GM19463 (cell line): Measurements from ENCODE around the gene SH2D3C.
A peak's percentile ranks its signal among the peaks of the same experiment; 100 is the strongest.
"Not testable (repeated sequence)": the region's sequence is repeated elsewhere in the genome, so short reads cannot be mapped to it uniquely, and the experiment has no call there.

Experiments
- ATAC-seq: cut with Tn5 transposase; IDR thresholded peaks from one replicate; pipeline ENCODE4 v1.9.1; 2021; ENCODE audit warnings: mild to moderate bottlenecking, moderate library complexity; ENCODE audit not compliant: unreplicated experiment

The SH2D3C gene

GRCh38 chr9:127785933-127786772 lies 7.7 kb upstream of the SH2D3C start, which contains the start of gene CDK9:
TSS of gene CDK9 (plus strand) at chr9:127786034. CDS start at chr9:127786149, 115 bp downstream.
- ATAC-seq: peak; percentile 61

GRCh38 chr9:127785023-127785932 lies 6.8 kb upstream of the SH2D3C start:
- ATAC-seq: peak; percentile 38

DNA sequence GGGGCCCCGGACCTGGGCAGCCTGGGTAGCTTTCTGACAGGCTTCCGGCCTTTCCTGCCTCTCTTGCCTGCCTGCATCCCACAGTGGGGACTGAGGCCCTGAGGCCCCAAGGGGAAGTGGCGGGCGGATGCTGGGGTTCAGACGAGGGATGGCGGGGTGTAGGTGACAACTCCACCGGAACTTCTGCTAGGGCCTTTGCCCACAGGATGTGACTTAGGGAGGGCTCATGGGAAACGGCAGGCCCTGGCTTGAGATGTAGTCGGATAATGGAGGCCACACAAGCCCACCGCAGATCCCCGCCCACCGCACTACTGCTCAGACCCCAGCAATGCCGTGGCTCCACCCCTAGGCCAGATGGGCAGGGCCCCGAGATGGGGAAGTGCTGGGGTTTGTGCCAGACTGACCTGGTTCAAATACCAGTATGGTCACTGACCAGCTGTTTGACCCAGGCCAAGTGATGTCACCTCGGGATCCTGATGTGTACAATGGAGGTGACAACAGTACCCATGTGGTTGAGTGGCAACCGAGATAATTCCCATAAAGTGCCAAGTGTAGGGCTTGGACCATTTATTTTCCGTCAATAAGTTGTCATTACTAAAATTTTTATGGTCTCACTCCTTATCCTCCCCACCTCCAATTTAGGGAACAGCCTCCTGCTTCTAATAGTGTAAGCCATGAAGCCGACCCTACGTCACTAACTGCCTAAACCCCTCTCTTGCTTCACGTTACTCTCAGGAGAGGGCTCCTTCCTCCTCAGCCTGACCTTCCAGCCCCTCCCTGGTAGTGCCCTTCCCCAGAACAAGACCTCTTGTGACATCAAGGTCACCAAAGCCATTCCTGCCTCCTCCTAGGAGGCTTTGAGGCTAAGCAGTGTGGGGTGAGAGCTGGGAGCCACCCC lies 4.9 kb upstream of the SH2D3C start:
- no peak for ATAC-seq

- ATAC-seq: no peak
Measured at GRCh38 chr9:127781806-127782205, 3.3 kb upstream of the SH2D3C start.

GRCh38 chr9:127780909-127781308 lies 2.4 kb upstream of the SH2D3C start:
- ATAC-seq: not testable (repeated sequence)

DNA sequence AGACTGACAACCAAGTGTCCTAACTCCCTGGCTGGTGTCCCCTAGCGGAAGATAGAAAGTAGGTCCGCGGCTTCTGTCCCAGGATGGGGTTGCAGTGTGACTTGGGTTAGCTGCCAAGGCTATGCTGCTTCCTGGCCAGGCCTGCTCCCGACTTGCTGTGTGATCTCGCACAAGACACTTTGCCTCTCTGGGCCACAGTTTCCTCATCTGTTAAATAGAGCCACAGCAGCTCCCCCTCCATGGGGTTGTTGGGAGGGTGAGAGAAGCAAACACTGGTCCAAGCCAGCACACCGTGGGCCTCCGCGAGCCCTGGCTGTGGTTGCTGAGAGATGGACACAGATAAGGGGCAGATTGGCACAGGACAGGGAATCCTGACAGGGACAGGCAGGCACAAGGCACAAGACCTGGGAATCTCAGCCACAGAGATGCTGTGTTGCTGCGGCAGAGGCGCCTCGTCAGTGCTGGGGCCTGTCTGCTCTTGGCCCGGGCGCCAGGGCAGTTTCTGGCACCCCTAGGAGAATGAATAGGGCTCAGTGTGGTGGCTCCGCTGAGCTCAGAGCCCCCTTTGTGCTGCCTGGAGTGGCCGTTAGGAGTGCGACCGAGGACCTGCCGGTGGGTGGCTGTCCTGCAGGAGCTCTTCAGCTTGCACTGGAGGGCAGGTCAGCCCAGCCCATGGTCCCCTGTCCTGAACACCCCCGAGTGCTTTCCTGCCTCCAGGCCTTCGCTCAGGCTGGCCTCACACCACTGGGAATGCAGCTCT lies 1.8 kb upstream of the SH2D3C start:
- no peak for ATAC-seq

DNA sequence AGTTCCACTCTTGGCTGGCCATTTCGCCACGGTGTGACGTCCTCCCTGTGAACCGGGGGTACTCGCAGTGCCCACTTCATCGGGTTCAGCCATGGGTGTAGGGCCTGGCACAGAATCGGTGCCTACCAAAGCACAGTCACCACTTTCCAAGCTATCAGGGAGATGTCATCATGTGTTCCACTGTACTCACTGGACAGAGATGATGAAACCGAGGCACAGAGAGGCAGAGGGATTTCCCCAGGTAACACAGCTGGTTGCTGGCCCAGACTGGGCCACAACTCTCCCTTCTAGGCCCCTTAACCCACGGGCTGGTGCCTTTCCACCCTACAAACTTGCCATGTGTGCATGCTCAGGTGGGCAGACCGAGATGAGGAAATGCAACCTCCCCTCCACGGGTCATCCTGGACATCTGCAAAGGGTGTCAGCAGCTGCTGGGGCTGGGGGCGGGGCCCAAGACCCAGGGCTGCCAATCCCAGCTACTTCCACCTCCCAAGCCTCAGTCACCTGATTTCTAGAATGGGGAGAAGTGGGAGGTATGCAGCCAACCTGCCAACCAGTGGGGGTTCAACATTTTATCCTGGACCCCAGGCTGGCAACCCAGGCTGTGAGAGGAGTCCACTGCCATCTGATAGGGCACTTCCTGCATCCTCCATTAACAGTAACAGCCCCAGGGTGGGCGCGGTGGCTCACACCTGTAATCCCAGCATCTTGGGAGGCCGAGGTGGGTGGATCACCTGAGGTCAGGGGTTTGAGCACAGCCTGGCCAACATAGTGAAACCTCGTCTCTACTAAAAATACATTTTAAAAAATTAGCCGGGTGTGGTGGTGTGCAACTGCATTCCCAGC lies 893 bp upstream of the SH2D3C start:
- ATAC-seq: peak; percentile 48

DNA sequence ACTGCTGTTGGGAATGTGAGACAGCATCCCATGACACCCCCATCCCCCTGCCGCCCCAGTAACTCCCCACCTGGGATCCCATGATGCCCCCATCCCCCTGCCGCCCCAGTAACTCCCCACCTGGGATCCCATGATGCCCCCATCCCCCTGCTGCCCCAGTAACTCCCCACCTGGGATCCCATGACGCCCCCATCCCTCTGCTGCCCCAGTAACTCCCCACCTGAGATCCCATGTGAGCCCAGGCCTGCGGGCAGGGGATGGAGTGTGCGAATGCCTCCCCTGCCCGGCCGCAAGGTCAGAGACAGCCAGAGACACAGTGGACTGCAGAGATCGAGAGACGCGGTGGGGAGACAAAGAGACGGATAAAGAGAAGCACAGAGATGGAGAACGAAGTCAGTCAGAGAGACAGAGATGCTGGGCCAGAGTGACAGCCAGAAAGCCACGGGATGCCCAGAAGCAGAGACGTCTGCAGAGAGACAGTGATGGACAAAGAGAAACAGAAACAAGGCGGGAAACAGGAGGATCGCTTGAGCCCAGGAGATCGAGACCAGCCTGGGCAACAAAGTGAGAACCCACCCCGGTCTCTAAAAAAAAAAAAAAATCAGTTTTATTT lies 992 bp downstream of the SH2D3C start:
- ATAC-seq: no peak

- ATAC-seq: no peak
Measured at GRCh38 chr9:127776924-127777289, 1.6 kb downstream of the SH2D3C start.

- ATAC-seq: peak; percentile 34
Measured at GRCh38 chr9:127776195-127776923, 2.1 kb downstream of the SH2D3C start.

- no peak for ATAC-seq
Measured at GRCh38 chr9:127773981-127774380, 4.5 kb downstream of the SH2D3C start.

DNA sequence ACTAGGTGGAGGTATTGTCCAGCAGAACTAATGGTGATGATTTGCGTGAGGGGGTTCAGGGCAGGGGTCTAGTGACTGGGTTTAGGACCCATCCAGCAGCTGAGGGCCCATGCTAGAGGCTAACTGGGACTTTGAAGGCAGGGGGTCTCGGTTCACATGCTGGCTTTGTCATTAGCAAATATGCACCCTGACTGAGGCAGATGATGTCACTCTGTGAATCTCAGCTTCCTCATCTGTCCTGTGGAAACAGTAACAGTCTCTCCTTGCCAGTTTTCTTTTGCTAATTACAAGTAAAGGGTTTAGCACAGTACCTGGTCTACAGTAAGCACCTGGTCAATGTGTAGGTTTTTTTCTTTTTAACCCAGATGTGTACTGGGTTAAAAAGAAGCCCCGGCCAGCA lies 5.2 kb downstream of the SH2D3C start:
- ATAC-seq: no peak

GRCh38 chr9:127772603-127773002 lies 5.9 kb downstream of the SH2D3C start:
- ATAC-seq: no peak

DNA sequence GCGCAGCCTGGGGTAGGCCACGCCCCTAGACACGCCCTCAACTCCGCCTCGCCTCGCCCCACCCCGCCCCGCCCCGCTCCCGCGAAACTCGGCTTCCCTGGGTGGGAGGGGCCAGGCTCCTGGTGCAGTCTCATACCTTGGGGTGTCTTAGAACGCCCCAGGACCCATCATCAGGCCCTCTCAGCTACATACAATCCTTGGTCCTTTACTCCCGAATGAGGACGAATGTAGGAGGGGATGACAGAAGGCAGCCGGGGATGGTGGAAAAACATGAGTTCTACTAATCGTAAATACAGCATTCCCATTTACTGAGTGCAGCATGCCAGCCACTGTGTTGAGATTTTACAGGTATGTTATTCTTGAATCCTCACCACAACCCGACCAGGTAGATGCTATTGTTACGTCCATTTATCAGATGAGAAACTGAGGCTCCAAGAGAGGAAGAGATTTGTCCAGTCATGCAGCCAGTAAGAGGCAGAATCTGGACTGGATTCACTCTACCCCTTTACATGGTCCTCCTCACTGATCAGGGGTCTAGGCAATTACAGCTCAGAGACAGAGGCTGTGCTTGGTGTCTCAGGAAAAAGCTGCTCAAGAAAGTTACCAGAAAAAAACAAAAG lies 6.8 kb downstream of the SH2D3C start:
- no peak for ATAC-seq

- peak; percentile 88 for ATAC-seq
Measured at GRCh38 chr9:127770905-127771569, 7.4 kb downstream of the SH2D3C start.

GRCh38 chr9:127770583-127770904 lies 7.9 kb downstream of the SH2D3C start:
- ATAC-seq: no peak

- no peak for ATAC-seq
Measured at GRCh38 chr9:127769929-127770582, 8.4 kb downstream of the SH2D3C start.
